HEK293 (cell line): ENCODE measurements around the gene TMEM208.
A peak's percentile ranks its signal among the peaks of the same experiment; 100 is the strongest.

Experiments
- BCL11A ChIP-seq: fragments of 450-650 bp; formaldehyde crosslinking; IDR thresholded peaks from 2 replicates; pipeline ENCODE4 v1.5.1; 2016; ENCODE audit warnings: low read depth, missing biosample characterization, missing genetic modification characterization
- FEZF1 ChIP-seq: fragments of 450-650 bp; formaldehyde crosslinking; IDR thresholded peaks from 2 replicates; pipeline ENCODE4 v1.5.1; 2016; ENCODE audit warnings: missing biosample characterization, missing genetic modification characterization
- GLI2 ChIP-seq: fragments of 450-650 bp; formaldehyde crosslinking; IDR thresholded peaks from 2 replicates; pipeline ENCODE4; 2017; ENCODE audit warnings: missing biosample characterization, missing genetic modification characterization, low read depth, borderline replicate concordance
- GLIS1 ChIP-seq: fragments of 450-650 bp; formaldehyde crosslinking; IDR thresholded peaks from 2 replicates; pipeline ENCODE4 v1.5.1; 2016; ENCODE audit warnings: missing biosample characterization, missing genetic modification characterization
- GLIS2 ChIP-seq: fragments of 450-650 bp; formaldehyde crosslinking; IDR thresholded peaks from 2 replicates; pipeline ENCODE4 v1.5.1; 2016; ENCODE audit warnings: missing biosample characterization, missing genetic modification characterization
- IKZF3 ChIP-seq: fragments of 450-650 bp; IDR thresholded peaks from 2 replicates; pipeline ENCODE4 v1.5.0; 2018; ENCODE audit warnings: missing biosample characterization, mild to moderate bottlenecking, missing genetic modification characterization, moderate library complexity
- KLF1 ChIP-seq: fragments of 450-650 bp; formaldehyde crosslinking; IDR thresholded peaks from 2 replicates; pipeline ENCODE4 v1.5.1; 2016; ENCODE audit warnings: missing biosample characterization, missing genetic modification characterization
- MZF1 ChIP-seq: fragments of 450-650 bp; formaldehyde crosslinking; IDR thresholded peaks from 2 replicates; pipeline ENCODE4 v1.5.1; 2017; ENCODE audit warnings: missing biosample characterization, missing genetic modification characterization, borderline replicate concordance
- PRDM1 ChIP-seq: fragments of 450-650 bp; formaldehyde crosslinking; IDR thresholded peaks from 2 replicates; pipeline ENCODE4; 2016; ENCODE audit warnings: missing biosample characterization, missing genetic modification characterization
- SP3 ChIP-seq: fragments of 450-650 bp; formaldehyde crosslinking; IDR thresholded peaks from 2 replicates; pipeline ENCODE4 v1.5.1; 2016; ENCODE audit warnings: missing biosample characterization, missing genetic modification characterization
- ZBTB17 ChIP-seq: fragments of 450-650 bp; formaldehyde crosslinking; IDR thresholded peaks from 2 replicates; pipeline ENCODE4 v1.5.1; 2016; ENCODE audit warnings: missing biosample characterization, missing genetic modification characterization
- ZBTB20 ChIP-seq: fragments of 450-650 bp; formaldehyde crosslinking; IDR thresholded peaks from 2 replicates; pipeline ENCODE4 v1.5.1; 2016; ENCODE audit warnings: missing biosample characterization, missing genetic modification characterization
- ZBTB8A ChIP-seq: fragments of 450-650 bp; formaldehyde crosslinking; IDR thresholded peaks from 2 replicates; pipeline ENCODE4 v1.5.1; 2016; ENCODE audit warnings: missing biosample characterization, missing genetic modification characterization
- ZFHX2 ChIP-seq: fragments of 450-650 bp; formaldehyde crosslinking; conservative IDR thresholded peaks from 2 replicates; pipeline ENCODE4 v1.5.1; 2016; ENCODE audit warnings: missing biosample characterization, missing genetic modification characterization
- ZFP41 ChIP-seq: fragments of 450-650 bp; formaldehyde crosslinking; IDR thresholded peaks from 2 replicates; pipeline ENCODE4 v1.5.1; 2016; ENCODE audit warnings: missing biosample characterization, missing genetic modification characterization, borderline replicate concordance
- ZNF10 ChIP-seq: fragments of 450-650 bp; formaldehyde crosslinking; IDR thresholded peaks from 2 replicates; pipeline ENCODE4 v1.5.1; 2017; ENCODE audit warnings: missing biosample characterization, missing genetic modification characterization
- ZNF16 ChIP-seq: fragments of 450-650 bp; formaldehyde crosslinking; IDR thresholded peaks from 2 replicates; pipeline ENCODE4 v1.5.1; 2016; ENCODE audit warnings: low read depth, missing biosample characterization, missing genetic modification characterization
- ZNF223 ChIP-seq: fragments of 450-650 bp; formaldehyde crosslinking; IDR thresholded peaks from 2 replicates; pipeline ENCODE4 v1.5.1; 2016; ENCODE audit warnings: missing biosample characterization, missing genetic modification characterization
- ZNF341 ChIP-seq: fragments of 450-650 bp; formaldehyde crosslinking; IDR thresholded peaks from 2 replicates; pipeline ENCODE4; 2016; ENCODE audit warnings: low read depth, missing biosample characterization, missing genetic modification characterization
- ZNF48 ChIP-seq: fragments of 450-650 bp; formaldehyde crosslinking; IDR thresholded peaks from 2 replicates; pipeline ENCODE4 v1.5.1; 2016; ENCODE audit warnings: missing biosample characterization, missing genetic modification characterization
- ZNF501 ChIP-seq: fragments of 450-650 bp; formaldehyde crosslinking; IDR thresholded peaks from 2 replicates; pipeline ENCODE4 v1.5.1; 2016; ENCODE audit warnings: missing biosample characterization, missing genetic modification characterization
- ZNF530 ChIP-seq: fragments of 450-650 bp; formaldehyde crosslinking; IDR thresholded peaks from 2 replicates; pipeline ENCODE4 v1.5.1; 2016; ENCODE audit warnings: low read depth, missing biosample characterization, missing genetic modification characterization
- ZNF629 ChIP-seq: fragments of 450-650 bp; formaldehyde crosslinking; IDR thresholded peaks from 2 replicates; pipeline ENCODE4 v1.5.1; 2017; ENCODE audit warnings: missing biosample characterization, missing genetic modification characterization
- ZNF660 ChIP-seq: fragments of 450-650 bp; IDR thresholded peaks from 2 replicates; pipeline ENCODE4 v1.5.1; 2018; ENCODE audit warnings: missing biosample characterization, mild to moderate bottlenecking, missing genetic modification characterization
- ZNF677 ChIP-seq: fragments of 450-650 bp; IDR thresholded peaks from 2 replicates; pipeline ENCODE4 v1.5.0; 2018; ENCODE audit warnings: missing biosample characterization, mild to moderate bottlenecking, missing genetic modification characterization, moderate library complexity
- ZNF747 ChIP-seq: fragments of 450-650 bp; formaldehyde crosslinking; IDR thresholded peaks from 2 replicates; pipeline ENCODE4 v1.5.1; 2016; ENCODE audit warnings: missing biosample characterization, missing genetic modification characterization
- ZNF76 ChIP-seq: fragments of 450-650 bp; formaldehyde crosslinking; IDR thresholded peaks from 2 replicates; pipeline ENCODE4; 2016; ENCODE audit warnings: low read depth, missing biosample characterization, missing genetic modification characterization, borderline replicate concordance
- ZNF792 ChIP-seq: fragments of 450-650 bp; formaldehyde crosslinking; IDR thresholded peaks from 2 replicates; pipeline ENCODE4 v1.5.1; 2016; ENCODE audit warnings: missing biosample characterization, missing genetic modification characterization
- ZNF843 ChIP-seq: fragments of 450-650 bp; formaldehyde crosslinking; IDR thresholded peaks from 2 replicates; pipeline ENCODE4 v1.5.1; 2016; ENCODE audit warnings: missing biosample characterization, missing genetic modification characterization
- TF ChIP-seq, protein P1 (sequence below): fragments of 450-650 bp; formaldehyde crosslinking; IDR thresholded peaks from 2 replicates; pipeline ENCODE4 v1.5.1; 2016; ENCODE audit warnings: missing biosample characterization, missing genetic modification characterization
- TF ChIP-seq, protein P2 (sequence below): fragments of 450-650 bp; formaldehyde crosslinking; IDR thresholded peaks from 2 replicates; pipeline ENCODE4 v1.5.1; 2016; ENCODE audit warnings: missing biosample characterization, missing genetic modification characterization
- TF ChIP-seq, protein P3 (sequence below): fragments of 450-650 bp; formaldehyde crosslinking; IDR thresholded peaks from 2 replicates; pipeline ENCODE4; 2016; ENCODE audit warnings: missing biosample characterization, missing genetic modification characterization
- TF ChIP-seq, protein P4 (sequence below): fragments of 450-650 bp; formaldehyde crosslinking; IDR thresholded peaks from 2 replicates; pipeline ENCODE4 v1.5.1; 2016; ENCODE audit warnings: missing biosample characterization, missing genetic modification characterization
- TF ChIP-seq, protein P5 (sequence below): fragments of 450-650 bp; formaldehyde crosslinking; IDR thresholded peaks from 2 replicates; pipeline ENCODE4 v1.5.1; 2016; ENCODE audit warnings: missing biosample characterization, missing genetic modification characterization

TMEM208 gene

DNA sequence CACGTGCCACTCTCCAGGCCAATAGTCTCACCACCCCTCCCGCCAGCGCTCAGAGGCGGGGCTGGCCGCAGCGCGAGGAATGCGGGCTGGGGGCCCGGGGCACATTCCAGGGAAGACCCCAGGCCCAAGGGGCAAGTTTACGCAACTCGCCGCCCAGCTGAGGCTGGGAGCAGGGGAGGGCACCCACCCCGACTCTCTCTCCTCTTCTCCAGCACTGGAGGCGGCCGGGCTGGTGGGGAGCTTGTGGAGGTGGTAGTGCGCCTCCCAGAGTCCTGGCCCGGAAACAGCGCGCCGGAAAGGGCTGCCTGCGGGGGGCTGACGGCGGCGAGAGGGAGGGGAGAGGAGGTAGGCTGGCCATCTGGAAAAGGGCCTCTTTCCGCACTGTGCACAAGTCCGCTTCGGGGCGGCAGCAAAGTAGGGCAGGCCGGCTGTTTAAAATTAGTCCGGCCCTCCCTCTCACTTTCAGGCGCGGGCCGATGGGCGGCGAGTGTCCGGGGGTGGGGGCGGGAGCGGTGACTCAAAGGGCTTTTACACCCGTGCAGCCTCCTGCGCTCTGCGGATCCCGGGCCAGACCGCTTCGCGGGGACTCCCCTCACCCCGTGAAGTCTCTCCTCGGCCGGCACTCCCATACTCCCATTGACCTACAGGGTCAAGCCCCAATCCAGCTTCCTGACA is 19.3 kb downstream of the TMEM208 start (continued):
- TF ChIP-seq ZNF530: no peak
- TF ChIP-seq, protein P1, sequence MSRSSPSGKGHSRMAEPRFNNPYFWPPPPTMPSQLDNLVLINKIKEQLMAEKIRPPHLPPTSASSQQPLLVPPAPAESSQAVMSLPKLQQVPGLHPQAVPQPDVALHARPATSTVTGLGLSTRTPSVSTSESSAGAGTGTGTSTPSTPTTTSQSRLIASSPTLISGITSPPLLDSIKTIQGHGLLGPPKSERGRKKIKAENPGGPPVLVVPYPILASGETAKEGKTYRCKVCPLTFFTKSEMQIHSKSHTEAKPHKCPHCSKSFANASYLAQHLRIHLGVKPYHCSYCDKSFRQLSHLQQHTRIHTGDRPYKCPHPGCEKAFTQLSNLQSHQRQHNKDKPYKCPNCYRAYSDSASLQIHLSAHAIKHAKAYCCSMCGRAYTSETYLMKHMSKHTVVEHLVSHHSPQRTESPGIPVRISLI (tag by site-specific recombination): no peak
- TF ChIP-seq, protein P2, sequence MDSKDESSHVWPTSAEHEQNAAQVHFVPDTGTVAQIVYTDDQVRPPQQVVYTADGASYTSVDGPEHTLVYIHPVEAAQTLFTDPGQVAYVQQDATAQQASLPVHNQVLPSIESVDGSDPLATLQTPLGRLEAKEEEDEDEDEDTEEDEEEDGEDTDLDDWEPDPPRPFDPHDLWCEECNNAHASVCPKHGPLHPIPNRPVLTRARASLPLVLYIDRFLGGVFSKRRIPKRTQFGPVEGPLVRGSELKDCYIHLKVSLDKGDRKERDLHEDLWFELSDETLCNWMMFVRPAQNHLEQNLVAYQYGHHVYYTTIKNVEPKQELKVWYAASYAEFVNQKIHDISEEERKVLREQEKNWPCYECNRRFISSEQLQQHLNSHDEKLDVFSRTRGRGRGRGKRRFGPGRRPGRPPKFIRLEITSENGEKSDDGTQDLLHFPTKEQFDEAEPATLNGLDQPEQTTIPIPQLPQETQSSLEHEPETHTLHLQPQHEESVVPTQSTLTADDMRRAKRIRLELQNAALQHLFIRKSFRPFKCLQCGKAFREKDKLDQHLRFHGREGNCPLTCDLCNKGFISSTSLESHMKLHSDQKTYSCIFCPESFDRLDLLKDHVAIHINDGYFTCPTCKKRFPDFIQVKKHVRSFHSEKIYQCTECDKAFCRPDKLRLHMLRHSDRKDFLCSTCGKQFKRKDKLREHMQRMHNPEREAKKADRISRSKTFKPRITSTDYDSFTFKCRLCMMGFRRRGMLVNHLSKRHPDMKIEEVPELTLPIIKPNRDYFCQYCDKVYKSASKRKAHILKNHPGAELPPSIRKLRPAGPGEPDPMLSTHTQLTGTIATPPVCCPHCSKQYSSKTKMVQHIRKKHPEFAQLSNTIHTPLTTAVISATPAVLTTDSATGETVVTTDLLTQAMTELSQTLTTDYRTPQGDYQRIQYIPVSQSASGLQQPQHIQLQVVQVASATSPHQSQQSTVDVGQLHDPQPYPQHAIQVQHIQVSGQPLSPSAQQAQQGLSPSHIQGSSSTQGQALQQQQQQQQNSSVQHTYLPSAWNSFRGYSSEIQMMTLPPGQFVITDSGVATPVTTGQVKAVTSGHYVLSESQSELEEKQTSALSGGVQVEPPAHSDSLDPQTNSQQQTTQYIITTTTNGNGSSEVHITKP (tag by site-specific recombination): peak; percentile 76
- TF ChIP-seq ZNF341 (tag by site-specific recombination): peak; percentile 95
- peak; percentile 97 for TF ChIP-seq GLIS2 (tag by site-specific recombination)
- no peak for TF ChIP-seq ZNF792
- TF ChIP-seq GLIS1 (tag by site-specific recombination): peak; percentile 84
- TF ChIP-seq ZNF10 (tag by site-specific recombination): peak; percentile 36; the same call in 1 of the 2 replicates
- peak; percentile 69; the same call in 1 of the 2 replicates for TF ChIP-seq ZNF660 (tag by site-specific recombination)
- TF ChIP-seq SP3: peak; percentile 82
- 0 out of 2 replicates have a peak, but pooled peaks have one; percentile 38 for TF ChIP-seq PRDM1 (tag by site-specific recombination)
- TF ChIP-seq ZFHX2 (tag by site-specific recombination): peak; percentile 87
- peak; percentile 89 for TF ChIP-seq ZBTB8A (tag by site-specific recombination)
- TF ChIP-seq, protein P3, sequence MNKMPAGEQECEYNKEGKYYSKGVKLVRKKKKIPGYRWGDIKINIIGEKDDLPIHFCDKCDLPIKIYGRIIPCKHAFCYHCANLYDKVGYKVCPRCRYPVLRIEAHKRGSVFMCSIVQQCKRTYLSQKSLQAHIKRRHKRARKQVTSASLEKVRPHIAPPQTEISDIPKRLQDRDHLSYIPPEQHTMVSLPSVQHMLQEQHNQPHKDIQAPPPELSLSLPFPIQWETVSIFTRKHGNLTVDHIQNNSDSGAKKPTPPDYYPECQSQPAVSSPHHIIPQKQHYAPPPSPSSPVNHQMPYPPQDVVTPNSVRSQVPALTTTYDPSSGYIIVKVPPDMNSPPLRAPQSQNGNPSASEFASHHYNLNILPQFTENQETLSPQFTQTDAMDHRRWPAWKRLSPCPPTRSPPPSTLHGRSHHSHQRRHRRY (tag by site-specific recombination): no peak
- peak; percentile 35; the same call in 1 of the 2 replicates for TF ChIP-seq ZNF629 (tag by site-specific recombination)
- TF ChIP-seq ZNF76 (tag by site-specific recombination): peak; percentile 25
- no peak for TF ChIP-seq FEZF1 (tag by site-specific recombination)
- no peak for TF ChIP-seq ZNF48 (tag by site-specific recombination)
- TF ChIP-seq ZNF16: no peak
- peak; percentile 71 for TF ChIP-seq IKZF3 (tag by site-specific recombination)
- TF ChIP-seq, protein P4, sequence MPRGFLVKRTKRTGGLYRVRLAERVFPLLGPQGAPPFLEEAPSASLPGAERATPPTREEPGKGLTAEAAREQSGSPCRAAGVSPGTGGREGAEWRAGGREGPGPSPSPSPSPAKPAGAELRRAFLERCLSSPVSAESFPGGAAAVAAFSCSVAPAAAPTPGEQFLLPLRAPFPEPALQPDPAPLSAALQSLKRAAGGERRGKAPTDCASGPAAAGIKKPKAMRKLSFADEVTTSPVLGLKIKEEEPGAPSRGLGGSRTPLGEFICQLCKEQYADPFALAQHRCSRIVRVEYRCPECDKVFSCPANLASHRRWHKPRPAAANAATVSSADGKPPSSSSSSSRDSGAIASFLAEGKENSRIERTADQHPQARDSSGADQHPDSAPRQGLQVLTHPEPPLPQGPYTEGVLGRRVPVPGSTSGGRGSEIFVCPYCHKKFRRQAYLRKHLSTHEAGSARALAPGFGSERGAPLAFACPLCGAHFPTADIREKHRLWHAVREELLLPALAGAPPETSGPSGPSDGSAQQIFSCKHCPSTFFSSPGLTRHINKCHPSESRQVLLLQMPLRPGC (tag by site-specific recombination): no peak
- peak; percentile 85 for TF ChIP-seq ZBTB20 (tag by site-specific recombination)
- TF ChIP-seq ZNF501 (tag by site-specific recombination): 0 out of 2 replicates have a peak, but pooled peaks have one; percentile 35
- no peak for TF ChIP-seq GLI2
- TF ChIP-seq ZNF677 (tag by site-specific recombination): no peak
- peak; percentile 74 for TF ChIP-seq BCL11A
- TF ChIP-seq ZFP41 (tag by site-specific recombination): no peak
- no peak; the same call in 1 of the 2 replicates for TF ChIP-seq ZBTB17 (tag by site-specific recombination)
- TF ChIP-seq ZNF223: no peak
- 0 out of 2 replicates have a peak, but pooled peaks have one; percentile 18 for TF ChIP-seq MZF1
- peak; percentile 38; the same call in 1 of the 2 replicates for TF ChIP-seq ZNF843 (tag by site-specific recombination)
- TF ChIP-seq, protein P5, sequence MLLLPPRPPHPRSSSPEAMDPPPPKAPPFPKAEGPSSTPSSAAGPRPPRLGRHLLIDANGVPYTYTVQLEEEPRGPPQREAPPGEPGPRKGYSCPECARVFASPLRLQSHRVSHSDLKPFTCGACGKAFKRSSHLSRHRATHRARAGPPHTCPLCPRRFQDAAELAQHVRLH: peak; percentile 70; the same call in 1 of the 2 replicates
- TF ChIP-seq KLF1 (tag by site-specific recombination): peak; percentile 65; the same call in 1 of the 2 replicates
- no peak for TF ChIP-seq ZNF747
